Medulla oblongata (tissue), 1 donor: Measurements from ENCODE around the gene ATOH8.
A peak's percentile ranks its signal among the peaks of the same experiment; 100 is the strongest.

Source experiments
- DNase-seq: peaks from one replicate; pipeline ENCODE4 v3.0.0-alpha.2; 2015; ENCODE audit errors: extremely low spot score

ATOH8 gene

DNA sequence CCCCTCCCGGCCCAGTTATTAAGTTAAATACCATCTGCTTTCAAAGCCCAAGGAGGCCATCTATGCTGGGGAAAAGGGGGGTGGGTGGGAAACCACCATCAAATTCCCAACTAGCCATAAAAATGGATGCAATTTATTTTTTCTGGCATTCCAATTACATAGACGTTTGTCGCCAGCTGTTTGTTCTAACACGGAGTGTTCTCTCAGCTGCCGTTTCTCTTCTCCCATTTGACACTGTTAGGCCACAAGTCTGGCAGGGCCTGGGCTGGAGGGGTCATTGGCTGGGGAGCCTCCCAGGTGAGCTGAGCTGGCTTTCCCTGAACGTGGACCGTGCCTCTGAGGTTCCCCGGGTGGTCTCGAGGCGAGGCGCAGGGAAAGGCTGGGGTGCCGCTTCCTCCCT lies 16.6 kb downstream of the ATOH8 start:
- no peak for DNase-seq

DNA sequence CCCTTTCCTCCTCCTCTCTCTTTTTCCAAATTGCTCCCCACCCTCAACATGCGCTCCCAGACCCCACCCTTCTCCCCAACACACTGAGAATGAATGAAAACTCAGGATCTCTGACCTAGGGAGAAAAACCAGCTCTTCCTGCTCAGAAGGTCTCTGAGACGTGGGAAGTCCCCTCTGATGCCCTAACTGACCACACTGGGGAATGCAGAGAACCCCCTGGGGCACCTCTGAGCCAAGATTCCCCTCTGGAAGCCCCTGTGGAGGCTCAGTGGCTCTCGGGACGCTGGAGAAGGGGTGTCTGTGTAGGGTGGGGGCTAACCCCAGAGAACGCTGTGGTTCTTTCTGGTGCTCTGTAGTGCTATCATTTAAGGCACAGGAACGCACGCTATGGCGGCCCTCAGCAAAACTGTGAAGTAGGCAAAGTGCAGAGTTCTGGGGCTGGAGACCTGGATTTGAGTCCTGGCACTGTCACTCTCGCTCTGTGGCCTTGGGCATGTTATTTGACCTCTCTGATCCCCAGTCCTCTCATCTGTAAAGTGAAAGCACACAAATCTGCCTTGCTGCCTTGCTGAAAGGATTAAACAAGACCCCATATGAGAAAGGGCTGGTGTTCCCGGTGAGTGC lies 17.1 kb downstream of the ATOH8 start:
- no peak for DNase-seq

DNA sequence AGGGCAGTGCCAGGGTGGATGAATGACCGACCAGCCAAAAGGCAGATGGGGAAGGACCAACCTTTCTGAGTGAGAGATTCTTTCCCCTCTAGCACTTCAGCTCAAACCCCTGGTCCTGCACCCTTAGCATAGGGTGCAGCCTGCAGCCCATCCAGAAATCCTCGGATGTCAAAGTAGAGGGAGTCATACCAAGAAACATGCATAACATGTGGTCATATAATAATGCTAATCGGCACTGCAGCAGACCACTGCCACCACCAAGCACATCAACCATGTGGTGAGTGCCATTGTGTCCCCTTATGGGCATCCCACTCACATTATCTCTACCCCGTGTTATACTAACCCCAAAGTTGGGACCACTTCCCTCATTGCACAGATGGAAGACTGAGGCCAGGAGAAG lies 17.7 kb downstream of the ATOH8 start:
- no peak for DNase-seq

DNA sequence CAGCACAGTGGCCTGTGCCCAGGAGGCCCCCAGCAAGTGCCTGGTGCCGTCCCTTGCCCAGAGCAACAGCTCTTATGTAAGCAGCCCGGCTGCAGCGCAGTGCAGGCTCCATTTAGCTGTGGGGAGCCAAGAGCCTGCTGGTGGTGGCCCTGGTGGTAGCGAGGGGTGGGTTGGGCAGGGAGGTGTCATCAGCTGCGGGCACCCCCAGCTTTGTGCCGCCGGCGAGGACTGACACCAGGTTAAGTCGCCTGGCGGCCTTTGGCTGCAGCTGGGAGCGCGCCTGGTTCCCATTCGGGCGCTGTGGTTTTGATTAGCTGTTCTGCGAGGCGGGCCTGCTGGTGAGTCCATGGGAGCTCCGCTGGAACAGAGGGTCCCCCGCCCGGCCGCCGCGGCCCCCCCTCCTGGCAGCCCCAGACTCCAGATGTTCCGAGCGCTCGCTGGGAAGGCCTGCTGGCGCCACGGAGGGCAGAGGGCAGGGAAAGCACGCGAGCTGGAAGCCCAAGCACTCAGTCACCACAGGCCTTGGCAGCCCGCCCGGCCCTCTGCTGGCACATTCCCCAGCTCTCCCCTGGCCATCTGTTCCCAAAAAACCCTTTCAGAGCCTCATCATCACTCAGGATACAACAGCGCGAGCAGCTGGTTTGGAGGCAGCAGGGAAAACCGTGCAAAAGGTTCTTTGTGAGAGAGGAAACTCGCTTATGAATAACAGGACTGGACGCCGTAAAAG lies 18.4 kb downstream of the ATOH8 start:
- DNase-seq = peak; percentile 97

DNA sequence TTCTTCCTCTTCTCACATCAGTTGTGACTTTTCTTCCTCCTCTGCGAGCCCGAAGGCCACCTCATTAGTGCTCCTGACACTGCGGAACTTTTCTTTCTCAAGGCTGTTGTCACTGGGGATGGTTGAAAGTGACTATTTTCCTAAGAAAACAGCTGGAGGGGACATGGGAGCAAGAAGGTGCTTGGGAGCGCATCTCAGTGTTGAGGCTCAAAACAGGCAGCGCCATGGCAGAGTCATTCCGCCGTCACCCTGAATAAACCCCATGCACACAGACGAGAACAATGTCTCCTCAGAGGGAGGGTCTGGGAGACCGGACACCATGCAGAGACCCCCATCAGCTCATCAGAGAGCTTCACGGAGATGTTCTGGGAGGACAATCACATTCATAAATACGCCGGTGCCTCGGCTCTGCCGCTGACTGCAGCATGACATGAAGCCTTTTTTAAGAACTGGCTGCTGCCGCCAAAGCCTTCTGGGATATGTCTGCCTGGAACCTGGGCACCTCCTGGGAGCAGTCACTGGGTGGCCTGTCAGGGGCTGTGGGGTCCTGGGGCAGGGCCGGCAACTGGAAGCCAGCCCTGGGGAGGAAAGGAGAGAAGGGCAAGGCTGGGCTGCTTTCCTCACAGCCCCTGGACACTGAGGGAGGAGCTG lies 19.2 kb downstream of the ATOH8 start:
- DNase-seq = peak; percentile 9

DNA sequence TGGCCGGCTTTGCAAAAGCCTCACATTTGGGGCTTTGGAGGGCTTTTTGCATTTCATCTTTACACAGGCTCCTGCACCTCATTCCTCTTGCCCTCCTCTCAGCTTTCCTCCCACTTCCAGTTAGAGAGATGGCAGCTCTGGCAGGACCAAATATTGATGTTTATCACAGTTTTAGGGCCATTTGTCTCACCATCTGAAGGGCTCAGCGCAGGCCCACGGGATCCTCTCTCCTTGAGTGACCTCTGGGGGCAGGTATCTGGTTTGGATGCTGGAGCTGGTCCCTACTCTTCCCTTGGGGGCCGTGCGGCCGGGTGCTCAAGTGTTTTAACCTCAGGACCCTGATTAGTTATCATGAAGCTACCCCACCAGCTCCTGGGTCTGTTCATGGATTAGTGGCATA lies 19.9 kb downstream of the ATOH8 start:
- DNase-seq = no peak

DNA sequence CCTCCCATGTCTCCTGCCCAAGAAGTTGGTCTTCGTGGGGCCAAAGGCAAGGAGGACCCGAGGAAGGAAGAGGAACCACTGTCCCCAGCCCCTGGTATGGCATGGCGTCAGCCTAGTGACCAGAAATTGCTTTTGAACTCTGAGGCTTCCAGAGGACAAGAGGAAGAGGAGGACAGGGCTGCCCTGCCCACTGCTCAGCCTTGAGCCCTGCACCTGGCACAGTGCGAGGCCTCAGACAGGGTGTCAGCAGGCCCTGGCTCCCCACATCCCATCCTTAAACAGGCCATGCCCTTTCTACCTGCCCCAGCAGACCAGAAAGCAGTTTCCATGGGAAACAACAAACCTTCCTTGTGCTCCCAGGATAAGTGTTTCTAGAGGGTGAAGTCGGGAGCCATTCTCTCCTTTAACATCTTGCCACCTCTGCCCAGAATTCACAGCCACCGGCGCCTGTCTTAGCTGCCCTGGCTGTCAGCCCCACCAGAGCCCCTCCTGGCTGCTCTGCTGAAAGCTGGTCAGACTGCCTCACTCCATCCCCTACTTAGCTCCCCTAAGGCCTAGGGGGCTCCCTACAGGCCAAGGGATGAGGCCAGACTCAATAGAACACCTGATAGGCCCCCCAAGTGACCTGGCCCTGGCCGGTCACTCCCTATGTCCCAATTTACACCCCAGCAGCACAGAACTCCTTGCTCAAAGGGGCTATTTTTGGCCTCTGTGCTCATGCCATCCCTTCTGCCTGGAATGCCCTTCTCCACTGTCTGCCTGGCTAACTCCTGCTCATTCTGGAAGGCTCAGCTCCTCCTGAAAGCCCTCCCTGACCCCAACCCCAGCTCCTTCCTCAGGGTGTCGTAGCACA lies 20.6 kb downstream of the ATOH8 start:
- DNase-seq = no peak

DNA sequence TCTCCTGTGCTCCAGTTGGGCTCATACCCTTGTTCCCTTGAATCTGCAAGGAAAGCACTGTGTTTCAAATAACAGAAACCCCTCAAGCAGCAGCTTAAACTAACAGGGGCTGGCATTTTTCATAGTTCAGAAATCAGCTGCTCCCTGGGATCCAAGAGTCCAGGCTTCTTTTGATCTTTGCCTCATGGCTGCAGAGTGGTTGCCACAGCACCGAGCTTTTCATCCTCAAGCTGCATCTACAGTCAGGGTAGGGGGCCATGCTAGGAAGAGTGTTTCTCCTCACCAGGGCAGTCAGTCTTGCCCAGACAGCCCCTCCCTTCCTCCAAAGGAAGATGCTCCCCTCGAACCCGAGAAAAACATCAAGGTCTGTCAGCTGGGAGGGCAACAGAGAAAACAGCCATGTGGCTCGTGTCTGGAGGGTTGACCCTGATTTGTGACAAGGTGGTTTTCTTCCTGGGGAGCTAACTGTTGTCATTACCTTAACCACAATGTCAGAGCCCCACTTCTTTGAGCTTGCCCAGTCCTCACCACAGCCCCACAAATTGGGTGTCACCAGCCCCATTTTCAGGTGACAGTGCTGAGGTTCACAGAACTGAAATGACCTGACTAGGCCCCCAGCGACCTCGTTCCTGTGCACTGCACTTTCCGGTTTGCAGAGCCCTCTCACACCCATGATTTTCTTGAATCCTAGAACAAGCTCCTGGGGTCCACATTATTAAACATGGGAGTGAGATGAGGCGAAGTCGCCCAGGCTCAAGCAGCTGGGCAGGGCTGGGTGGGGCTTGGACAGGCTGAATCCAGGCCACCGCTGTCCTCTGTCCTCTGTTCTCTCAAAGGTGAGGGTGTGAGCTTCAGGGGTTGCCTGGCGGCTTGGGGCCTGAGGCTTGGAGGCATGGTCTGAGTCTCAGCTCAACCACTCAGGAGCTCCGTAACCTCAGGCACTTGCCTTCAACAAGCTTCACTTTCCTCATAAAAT lies 21.9 kb downstream of the ATOH8 start:
- no peak for DNase-seq

DNA sequence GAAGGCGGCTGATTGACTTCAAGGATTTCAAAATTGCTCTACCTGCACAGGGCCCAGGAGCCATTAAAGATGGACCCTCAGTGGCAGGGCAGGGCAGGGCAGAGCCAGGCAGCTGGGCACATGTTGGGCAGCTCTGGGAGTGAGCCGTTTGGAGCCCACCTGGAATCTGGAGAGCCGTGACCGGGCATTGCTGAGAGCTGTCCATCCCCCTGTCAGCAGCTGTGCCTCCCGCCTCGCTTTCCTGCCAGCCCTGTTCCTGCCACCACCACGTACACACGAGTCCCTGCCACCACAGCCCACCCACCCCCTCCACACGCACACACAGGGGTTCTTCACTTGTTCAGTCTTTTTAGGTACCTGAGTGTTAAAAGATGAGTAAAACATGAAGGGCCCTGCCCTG lies 22.9 kb downstream of the ATOH8 start:
- DNase-seq = no peak

DNA sequence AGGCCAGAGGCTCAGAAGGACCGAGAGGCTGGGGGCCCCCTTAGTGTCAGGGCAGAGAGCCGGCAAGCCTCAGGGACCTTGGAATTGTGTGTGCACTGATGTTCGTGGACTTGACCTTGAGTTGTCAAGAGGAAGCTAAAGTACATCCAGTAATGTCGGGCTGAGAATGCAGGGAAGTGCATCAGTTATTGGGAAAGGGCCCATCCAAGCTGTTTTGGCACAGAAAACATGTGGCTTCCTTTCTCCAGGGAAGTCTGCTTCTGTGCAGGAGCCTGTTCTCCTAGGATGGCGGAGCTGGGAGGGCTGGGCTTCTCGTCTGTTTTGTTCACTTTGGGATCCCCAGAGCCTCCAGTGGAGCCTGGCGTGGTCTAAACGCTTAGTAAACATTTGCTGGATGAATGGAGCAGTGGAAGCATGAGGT lies 23.7 kb downstream of the ATOH8 start:
- no peak for DNase-seq

DNA sequence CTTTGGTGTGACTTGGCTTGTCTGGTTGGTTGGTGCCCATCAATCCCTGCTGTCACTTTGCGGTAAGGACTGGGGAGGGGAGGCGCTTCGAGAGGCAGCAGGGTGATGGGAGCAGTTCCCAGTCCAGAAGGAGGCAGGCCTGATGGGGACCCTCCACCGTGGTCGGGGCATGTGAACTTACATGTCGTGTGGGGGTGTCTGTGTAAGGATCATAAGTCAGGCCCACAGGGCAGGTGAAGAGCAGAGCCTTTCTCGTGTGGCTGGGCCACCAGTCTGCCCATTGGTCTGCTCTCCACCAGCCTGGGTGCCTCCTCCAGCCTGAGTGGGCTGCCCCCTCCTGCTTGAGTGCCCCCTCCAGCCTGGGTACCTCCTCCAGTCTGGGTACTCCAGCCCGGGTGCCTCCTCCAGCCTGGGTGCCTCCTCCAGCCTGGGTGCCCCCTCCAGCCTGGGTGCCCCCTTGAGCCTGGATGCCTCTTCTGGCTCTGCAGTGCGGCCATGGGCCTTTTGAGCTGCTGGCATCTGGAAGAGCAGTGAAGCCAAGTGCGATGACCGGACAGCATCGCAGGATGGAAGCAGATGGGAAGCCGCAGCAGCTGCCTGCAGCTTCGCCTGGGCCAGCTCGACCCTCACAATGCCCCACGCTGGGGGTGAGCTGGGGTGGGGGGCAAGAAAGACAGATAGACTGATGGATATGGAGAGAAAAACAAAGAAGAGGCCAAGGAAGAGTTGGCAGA lies 25.0 kb downstream of the ATOH8 start:
- peak; percentile 30 for DNase-seq

DNA sequence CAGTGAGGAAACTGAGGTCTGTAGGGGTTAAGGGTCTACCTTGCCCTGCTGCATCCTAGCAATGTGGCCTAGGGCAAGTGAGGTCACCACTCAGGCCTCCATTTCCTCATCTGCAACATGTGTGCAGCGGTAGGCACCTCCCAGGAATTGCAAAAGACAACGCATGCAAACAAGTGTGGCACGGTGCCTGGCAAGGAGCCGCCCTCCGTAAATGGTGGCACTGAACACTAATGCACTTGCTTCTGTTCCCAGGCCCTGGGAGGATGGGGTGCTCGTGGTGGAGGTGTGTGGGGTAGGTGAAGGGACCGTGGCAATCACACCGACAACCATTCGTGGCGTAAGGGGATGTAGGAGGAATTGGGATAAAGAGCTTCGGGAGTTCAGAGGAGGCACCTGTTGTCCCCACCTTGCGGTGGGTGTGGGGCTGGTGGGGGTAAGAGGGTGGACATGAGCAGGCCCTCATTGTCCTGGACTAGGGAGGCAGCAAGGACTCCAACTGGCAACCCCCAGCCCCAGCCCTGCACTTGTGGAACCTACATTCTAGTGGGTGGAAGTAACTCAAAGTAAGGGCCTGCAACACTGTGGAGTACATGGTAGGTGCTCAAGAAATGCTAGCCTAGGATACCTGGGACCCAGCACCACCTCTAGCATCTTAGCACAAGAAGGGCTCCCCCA lies 26.0 kb downstream of the ATOH8 start:
- no peak for DNase-seq

DNA sequence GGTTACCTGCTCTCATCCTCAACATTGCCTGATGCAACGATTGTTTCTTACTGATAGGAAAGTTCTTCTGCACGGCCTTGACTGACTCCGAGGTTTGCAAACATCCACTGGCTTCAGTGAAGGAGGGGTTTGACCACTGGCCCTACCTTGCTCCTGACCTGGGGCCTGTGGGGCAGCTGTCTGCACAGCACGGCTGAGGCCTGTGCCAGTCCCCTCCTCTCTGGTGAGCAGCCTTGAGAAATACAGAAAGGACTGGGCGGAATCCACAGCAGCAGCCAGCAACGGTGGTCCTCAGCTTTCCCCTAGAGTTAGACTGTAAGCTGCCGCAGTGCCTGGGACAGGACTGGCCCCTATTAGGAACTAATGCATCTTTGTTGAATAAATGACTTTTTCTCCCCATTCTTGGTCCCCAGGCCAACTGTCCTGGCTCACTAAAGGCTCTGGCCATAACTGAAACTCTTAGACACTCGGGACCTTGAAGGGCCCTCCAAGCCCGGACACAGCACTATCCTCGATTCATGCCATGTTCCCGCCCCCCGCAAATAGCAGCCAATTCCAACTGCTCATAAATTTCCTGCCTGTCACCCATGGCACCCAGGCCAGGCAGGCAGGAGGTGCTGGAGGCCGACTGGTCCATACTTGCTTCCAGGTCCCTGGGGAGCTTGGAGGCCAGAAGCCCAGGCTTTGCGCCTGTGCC lies 26.7 kb downstream of the ATOH8 start:
- peak; percentile 69 for DNase-seq

DNA sequence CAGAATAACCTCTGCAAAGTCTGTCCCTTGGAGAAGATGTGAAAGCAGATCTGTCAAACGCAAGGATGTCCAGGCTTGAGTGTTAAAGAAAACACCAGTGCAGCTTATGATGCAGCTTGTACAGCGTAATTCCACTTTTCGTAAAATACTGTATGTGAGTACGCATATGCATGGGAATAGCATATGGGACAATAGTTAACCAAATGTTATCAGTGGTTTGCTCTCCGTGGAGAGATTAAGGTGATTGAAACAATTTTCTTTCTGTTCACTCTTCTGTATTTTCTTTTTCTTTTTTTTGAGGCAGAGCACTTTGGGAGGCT lies 27.2 kb downstream of the ATOH8 start:
- no peak for DNase-seq

DNA sequence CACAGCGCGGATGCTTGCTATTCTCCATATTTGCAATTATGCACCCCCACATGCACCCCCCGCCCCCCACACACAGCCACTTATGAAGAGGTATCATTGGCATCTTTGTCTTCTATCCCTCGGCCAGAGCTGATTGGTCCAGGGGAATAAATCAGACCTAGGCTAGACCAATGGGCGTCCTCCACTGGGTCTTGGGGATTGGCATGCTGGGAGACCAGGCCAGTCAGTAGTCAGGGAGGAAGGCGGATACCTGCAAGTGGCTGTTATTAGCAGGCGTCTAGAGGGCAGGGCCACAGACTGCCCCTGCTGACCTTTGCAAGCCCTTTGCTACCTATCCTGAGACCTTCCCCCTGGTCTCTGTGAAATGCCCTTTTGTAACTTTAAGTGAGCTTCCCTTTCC lies 30.0 kb downstream of the ATOH8 start:
- no peak for DNase-seq

DNA sequence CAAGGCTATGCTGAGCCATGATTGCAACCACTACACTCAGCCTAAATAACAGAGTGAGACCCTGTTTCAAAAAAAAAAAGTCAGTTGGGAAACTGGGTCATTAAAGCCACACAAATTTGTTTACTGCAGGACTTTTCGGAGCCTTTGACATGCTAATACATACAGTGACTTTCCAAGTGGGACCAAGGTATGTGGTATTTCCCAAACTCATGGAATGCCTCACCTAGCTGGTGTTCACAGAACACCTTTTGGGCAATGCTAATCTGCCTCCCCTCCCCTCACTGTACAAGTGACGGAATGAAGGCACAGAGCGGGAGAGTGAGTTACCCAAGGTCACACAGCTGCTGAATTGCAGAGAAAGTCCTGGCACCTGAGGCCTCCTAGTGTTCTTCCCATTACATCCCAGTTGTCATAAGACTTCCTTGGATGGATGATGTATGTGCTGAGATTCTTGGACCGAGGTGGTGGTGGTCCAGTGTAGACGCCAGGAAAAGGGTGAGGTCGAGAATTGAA lies 30.7 kb downstream of the ATOH8 start:
- DNase-seq = no peak

DNA sequence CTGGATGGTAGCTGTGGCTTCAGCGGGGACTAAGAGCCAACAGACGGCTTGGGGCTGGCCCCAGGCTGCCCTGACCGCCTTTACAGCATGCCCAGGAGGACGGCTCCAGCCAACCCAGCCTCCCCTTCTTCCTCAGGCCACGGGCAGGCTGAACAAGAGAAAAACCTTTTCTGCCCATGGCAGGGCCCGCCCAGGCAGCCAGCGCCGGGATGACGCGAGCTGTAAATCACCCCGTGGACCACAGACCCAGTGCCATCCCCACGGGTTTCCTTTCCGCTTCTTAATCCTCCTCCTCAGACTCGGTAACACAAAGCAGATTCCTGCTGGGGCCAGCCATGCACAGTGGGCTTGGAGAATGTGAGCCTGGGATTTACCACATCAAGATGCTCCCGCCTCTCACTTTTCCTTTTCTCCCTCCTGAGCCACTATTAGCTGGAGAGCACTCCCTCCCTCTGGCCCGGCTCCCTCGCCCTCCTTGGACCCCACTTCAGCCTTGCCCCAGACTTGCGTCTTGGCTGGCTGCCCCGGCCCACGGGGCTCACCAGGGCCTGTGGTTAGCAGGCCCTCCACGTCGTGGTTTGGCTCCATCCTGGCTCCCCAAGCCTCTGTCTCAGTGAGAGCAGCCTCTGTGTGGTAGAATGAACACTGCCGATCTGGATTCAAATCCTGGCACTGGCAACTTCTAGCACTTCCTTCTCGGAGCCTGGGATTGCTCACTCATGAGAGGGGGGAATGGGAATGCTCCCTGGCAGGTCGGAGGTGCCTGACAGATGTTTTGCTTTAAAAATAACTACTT lies 31.4 kb downstream of the ATOH8 start:
- DNase-seq = peak; percentile 80

DNA sequence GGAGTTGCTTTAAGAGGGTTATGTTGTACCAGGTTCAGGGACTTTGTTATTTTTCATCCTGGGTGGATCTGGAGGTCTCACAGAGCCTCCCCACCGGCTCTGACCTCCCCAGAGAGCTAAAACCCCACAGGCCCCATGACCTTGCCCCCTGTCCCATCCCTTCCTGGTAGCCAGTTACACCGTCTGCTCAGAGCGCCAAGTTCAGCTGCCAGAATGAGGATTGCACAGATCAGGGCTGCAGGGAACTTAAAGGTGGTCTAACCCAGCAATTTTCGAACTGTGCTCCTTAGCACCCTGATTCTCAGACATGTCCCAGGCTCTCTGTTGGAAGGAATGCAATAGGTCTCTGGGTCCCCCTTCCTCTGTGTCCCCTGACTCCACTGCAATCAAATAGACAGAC lies 32.1 kb downstream of the ATOH8 start:
- no peak for DNase-seq
